Measurements from ENCODE around the gene GALNT17. TPM values are rescaled to one million over a fixed set of nuclear protein-coding genes. Genes with fewer than 3 reads are reported as not detected.

The GALNT17 gene
- polyA plus RNA-seq, 1 donor (not counting 4 experiments of a cell fraction or from before 2014, with no cell fraction given), result not detected

DNA sequence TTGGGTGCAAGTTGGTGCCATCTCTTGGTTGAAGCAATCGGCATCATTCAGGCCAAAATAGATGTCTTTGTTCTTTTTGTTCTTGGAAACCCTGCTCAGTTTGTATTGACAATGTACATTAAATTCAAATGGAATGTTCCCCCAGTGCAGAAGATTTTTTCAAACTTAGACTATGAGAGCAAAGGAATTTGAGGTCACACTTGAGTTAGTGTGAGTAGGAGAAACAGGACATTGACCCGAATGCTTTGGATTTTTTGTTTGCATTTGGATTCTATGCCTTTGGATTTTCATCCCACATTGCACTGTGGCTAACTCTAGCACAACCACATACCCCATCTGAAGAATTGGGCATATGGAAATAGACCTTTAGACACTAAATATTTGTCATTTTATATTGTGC lies 480.0 kb downstream of the GALNT17 start:
- FAIRE-seq, result no peak
- no peak overlapping the region for H3K9ac ChIP-seq (ENCODE audit: control insufficient read depth, extremely low read depth, insufficient read depth, low read length)
- H3K4me3 ChIP-seq (ENCODE audit: control insufficient read depth in 2 of 3, extremely low read depth in 1 of 3, insufficient read depth in 2 of 3, low read depth in 1 of 3, low read length in 3 of 3), result no peak overlapping the region
- dilution Hi-C loops (cut with MboI; ENCODE audit: extremely low pct_ligation_motif_present, low sequenced_read_pairs), result no loop called here
- no peak overlapping the region for H2AFZ ChIP-seq (ENCODE audit: control insufficient read depth, low read length)
- H3K79me2 ChIP-seq (ENCODE audit: control insufficient read depth, insufficient read depth, low read length), result no peaks in the 10 kb centered on the region
- H3K4me2 ChIP-seq (ENCODE audit: control insufficient read depth, extremely low read depth, insufficient read depth, low read depth, low read length), result no peak overlapping the region
- no peaks in the 10 kb centered on the region for H3K36me3 ChIP-seq (ENCODE audit: control insufficient read depth in 2 of 2, extremely low read depth in 1 of 2, insufficient read depth in 2 of 2, low read length in 2 of 2)
- no peaks in the 10 kb centered on the region for H3K4me1 ChIP-seq (ENCODE audit: control insufficient read depth, extremely low read depth, insufficient read depth, low read length)
- H3K27me3 ChIP-seq (ENCODE audit: control insufficient read depth, extremely low read depth, insufficient read depth, low read length), result no peaks in the 10 kb centered on the region
- no peak for DNase-seq (ENCODE audit: low read depth, low spot score)
- H3K27ac ChIP-seq (ENCODE audit: control insufficient read depth, insufficient read depth, low read length), result no peak overlapping the region
- H3K9me1 ChIP-seq (ENCODE audit: control insufficient read depth, extremely low read depth, insufficient read depth, low read length), result no peaks in the 10 kb centered on the region
- H4K20me1 ChIP-seq (ENCODE audit: control insufficient read depth, extremely low read depth, insufficient read depth, low read length), result no peaks in the 10 kb centered on the region
- TF ChIP-seq EZH2 (IDR thresholded peaks at IDR 0.05; ENCODE audit: low read length), result no peak
- TF ChIP-seq, protein P1, sequence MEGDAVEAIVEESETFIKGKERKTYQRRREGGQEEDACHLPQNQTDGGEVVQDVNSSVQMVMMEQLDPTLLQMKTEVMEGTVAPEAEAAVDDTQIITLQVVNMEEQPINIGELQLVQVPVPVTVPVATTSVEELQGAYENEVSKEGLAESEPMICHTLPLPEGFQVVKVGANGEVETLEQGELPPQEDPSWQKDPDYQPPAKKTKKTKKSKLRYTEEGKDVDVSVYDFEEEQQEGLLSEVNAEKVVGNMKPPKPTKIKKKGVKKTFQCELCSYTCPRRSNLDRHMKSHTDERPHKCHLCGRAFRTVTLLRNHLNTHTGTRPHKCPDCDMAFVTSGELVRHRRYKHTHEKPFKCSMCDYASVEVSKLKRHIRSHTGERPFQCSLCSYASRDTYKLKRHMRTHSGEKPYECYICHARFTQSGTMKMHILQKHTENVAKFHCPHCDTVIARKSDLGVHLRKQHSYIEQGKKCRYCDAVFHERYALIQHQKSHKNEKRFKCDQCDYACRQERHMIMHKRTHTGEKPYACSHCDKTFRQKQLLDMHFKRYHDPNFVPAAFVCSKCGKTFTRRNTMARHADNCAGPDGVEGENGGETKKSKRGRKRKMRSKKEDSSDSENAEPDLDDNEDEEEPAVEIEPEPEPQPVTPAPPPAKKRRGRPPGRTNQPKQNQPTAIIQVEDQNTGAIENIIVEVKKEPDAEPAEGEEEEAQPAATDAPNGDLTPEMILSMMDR (optimal IDR thresholded peaks at IDR 0.05 in 1 of 3, IDR thresholded peaks at IDR 0.05 in 1 of 3, conservative IDR thresholded peaks at IDR 0.05 in 1 of 3; ENCODE audit: extremely low read depth in 1 of 3, insufficient read depth in 2 of 3, low read length in 3 of 3), result no peak
- no peaks in the 10 kb centered on the region for H3K9me3 ChIP-seq (ENCODE audit: control insufficient read depth, low read depth, low read length)

DNA sequence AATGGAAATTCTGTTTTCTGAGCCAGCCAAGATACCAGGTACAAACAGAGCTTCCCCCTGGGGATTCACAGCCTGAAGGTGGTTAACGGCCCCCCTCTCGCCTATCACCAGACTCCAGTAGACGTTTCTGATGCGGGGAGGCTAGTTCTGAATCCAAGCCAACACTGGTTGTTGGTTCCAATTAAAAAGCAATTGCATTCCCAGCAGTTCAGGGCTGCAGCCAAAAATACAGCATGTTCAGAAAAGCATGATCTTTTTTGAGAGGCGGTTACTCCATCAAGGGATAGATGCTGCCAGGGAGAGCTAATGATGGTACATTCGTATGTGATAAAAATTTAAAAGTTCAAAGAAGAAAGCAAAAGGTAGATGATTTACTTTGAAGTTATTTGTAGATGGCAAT lies 481.0 kb downstream of the GALNT17 start:
- Histone ChIP-seq H3K27me3 (ENCODE audit: control insufficient read depth, extremely low read depth, insufficient read depth, low read length) (no peaks in the 10 kb centered on the region), H3K4me1 (ENCODE audit: control insufficient read depth, extremely low read depth, insufficient read depth, low read length) (no peaks in the 10 kb centered on the region), H2AFZ (ENCODE audit: control insufficient read depth, low read length) (no peak overlapping the region), H3K9me1 (ENCODE audit: control insufficient read depth, extremely low read depth, insufficient read depth, low read length) (no peaks in the 10 kb centered on the region), H4K20me1 (ENCODE audit: control insufficient read depth, extremely low read depth, insufficient read depth, low read length) (no peaks in the 10 kb centered on the region), H3K9ac (ENCODE audit: control insufficient read depth, extremely low read depth, insufficient read depth, low read length) (no peak overlapping the region), H3K4me3 (ENCODE audit: control insufficient read depth in 2 of 3, extremely low read depth in 1 of 3, insufficient read depth in 2 of 3, low read depth in 1 of 3, low read length in 3 of 3) (no peak overlapping the region), H3K27ac (ENCODE audit: control insufficient read depth, insufficient read depth, low read length) (no peak overlapping the region), H3K79me2 (ENCODE audit: control insufficient read depth, insufficient read depth, low read length) (no peaks in the 10 kb centered on the region), H3K4me2 (ENCODE audit: control insufficient read depth, extremely low read depth, insufficient read depth, low read depth, low read length) (no peak overlapping the region), H3K36me3 (ENCODE audit: control insufficient read depth in 2 of 2, extremely low read depth in 1 of 2, insufficient read depth in 2 of 2, low read length in 2 of 2) (no peaks in the 10 kb centered on the region), H3K9me3 (ENCODE audit: control insufficient read depth, low read depth, low read length) (no peaks in the 10 kb centered on the region)
- FAIRE-seq, result no peak
- dilution Hi-C loops (cut with MboI; ENCODE audit: extremely low pct_ligation_motif_present, low sequenced_read_pairs), result no loop called here
- TF ChIP-seq, protein P1 (optimal IDR thresholded peaks at IDR 0.05 in 1 of 3, IDR thresholded peaks at IDR 0.05 in 1 of 3, conservative IDR thresholded peaks at IDR 0.05 in 1 of 3; ENCODE audit: extremely low read depth in 1 of 3, insufficient read depth in 2 of 3, low read length in 3 of 3), result no peak
- TF ChIP-seq EZH2 (IDR thresholded peaks at IDR 0.05; ENCODE audit: low read length), result no peak
- DNase-seq (ENCODE audit: low read depth, low spot score), result no peak
